ENCODE data around the gene SPATA31C2.
"Not testable (repeated sequence)": the region's sequence is repeated elsewhere in the genome, so short reads cannot be mapped to it uniquely, and the experiment has no call there.

Gene SPATA31C2

GRCh38 chr9:88127700-88128300 is 10.5 kb downstream of the SPATA31C2 start:
- not testable (repeated sequence) for DNase-seq (ENCODE audit: low read depth in 2 of 2)

GRCh38 chr9:88123413-88123812 is 14.9 kb downstream of the SPATA31C2 start:
- not testable (repeated sequence) for DNase-seq (ENCODE audit: low read depth in 2 of 2)

GRCh38 chr9:88118121-88118520 is 20.2 kb downstream of the SPATA31C2 start:
- DNase-seq (ENCODE audit: low read depth in 2 of 2): not testable (repeated sequence)

- DNase-seq (ENCODE audit: low read depth in 2 of 2): not testable (repeated sequence)
These were observed 23.2 kb downstream of the SPATA31C2 start for GRCh38 chr9:88114968-88115612.

GRCh38 chr9:88114283-88114967 is 23.9 kb downstream of the SPATA31C2 start:
- DNase-seq (ENCODE audit: low read depth in 2 of 2): not testable (repeated sequence)

- DNase-seq (ENCODE audit: low read depth in 2 of 2): not testable (repeated sequence)
These were observed 24.8 kb downstream of the SPATA31C2 start for GRCh38 chr9:88113156-88114130.

- DNase-seq (ENCODE audit: low read depth in 2 of 2): no peak
These were observed 28.2 kb downstream of the SPATA31C2 start for GRCh38 chr9:88110026-88110425.

GRCh38 chr9:88108779-88109178 is 29.5 kb downstream of the SPATA31C2 start:
- no peak for DNase-seq (ENCODE audit: low read depth in 2 of 2)

- no peak for DNase-seq (ENCODE audit: low read depth in 2 of 2)
These were observed 31.8 kb downstream of the SPATA31C2 start for GRCh38 chr9:88106492-88106891.

- no peak for DNase-seq (ENCODE audit: low read depth in 2 of 2)
These were observed 45.4 kb downstream of the SPATA31C2 start for GRCh38 chr9:88092797-88093331.

GRCh38 chr9:88090151-88090581 is 48.1 kb downstream of the SPATA31C2 start:
- no peak for DNase-seq (ENCODE audit: low read depth in 2 of 2)

- no peak for DNase-seq (ENCODE audit: low read depth in 2 of 2)
These were observed 50.4 kb downstream of the SPATA31C2 start for GRCh38 chr9:88087906-88088305.

GRCh38 chr9:88085476-88085875 is 52.8 kb downstream of the SPATA31C2 start:
- no peak for DNase-seq (ENCODE audit: low read depth in 2 of 2)

- no peak for DNase-seq (ENCODE audit: low read depth in 2 of 2)
These were observed 53.7 kb downstream of the SPATA31C2 start for GRCh38 chr9:88084357-88085183.
